Adrenal gland (tissue), 5 donors: ENCODE results near the gene TNFRSF18.

ENCODE experiments used
- CTCF ChIP-seq, 6 experiments: fragments of 450-650 bp in 4 of 6; fragments of 200-600 bp in 2 of 6; sonication (generic) in 1 of 6; IDR thresholded peaks; 1 replicate in 5 of 6; 2 replicates in 1 of 6; pipeline versions ENCODE4 v1.5.1 to v1.8.0; 2016 to 2021; ENCODE audit warnings: antibody characterized with exemption in 6 of 6, mild to moderate bottlenecking in 2 of 6, moderate library complexity in 1 of 6
- POLR2A ChIP-seq, 2 donors: fragments of 450-650 bp; IDR thresholded peaks; one replicate each; pipeline ENCODE4 v1.6.1; 2017; ENCODE audit warnings: antibody characterized with exemption in 2 of 2, mild to moderate bottlenecking in 2 of 2, moderate library complexity in 1 of 2
- donor health status: DM: no; HTN: no; CAD: no.

GRCh38 chr1:1179983-1180861 is 26.2 kb downstream of the TNFRSF18 start:
- TF ChIP-seq CTCF (IDR thresholded peaks at IDR 0.05), result no peak
- TF ChIP-seq POLR2A (IDR thresholded peaks at IDR 0.05), result no peak
